Umbilical cord (tissue), 2 donors: ENCODE results near the gene JPH4. TPM values are rescaled to one million over a fixed set of nuclear protein-coding genes. Genes with fewer than 3 reads are reported as not detected.
"Not testable (repeated sequence)": the region's sequence is repeated elsewhere in the genome, so short reads cannot be mapped to it uniquely, and the experiment has no call there.

Experiments
- DNase-seq: peaks from one replicate; pipeline ENCODE4 v3.0.0-alpha.2; 2015; ENCODE audit warnings: low spot score
- total RNA-seq: library from RNA; depleted of rRNA; stranded (reverse); fragments of >200 nt; gene quantifications from one replicate; pipeline ENCODE4 v1.2.3, GENCODE V29; 2014; ENCODE audit warnings: low replicate concordance; ENCODE audit not compliant: insufficient read depth

The JPH4 gene
- total RNA-seq, 1 donor from 2014 or later, result 0.48 TPM

- no peak for DNase-seq
Observed at GRCh38 chr14:23609001-23609400, 30.4 kb upstream of the JPH4 start.

GRCh38 chr14:23608454-23608853, 29.9 kb upstream of the JPH4 start:
- DNase-seq, result no peak

GRCh38 chr14:23605931-23606585, 27.5 kb upstream of the JPH4 start:
- DNase-seq, result no peak

GRCh38 chr14:23604675-23605170, 26.1 kb upstream of the JPH4 start:
- no peak for DNase-seq

- DNase-seq, result no peak
Observed at GRCh38 chr14:23604148-23604547, 25.6 kb upstream of the JPH4 start.

DNA sequence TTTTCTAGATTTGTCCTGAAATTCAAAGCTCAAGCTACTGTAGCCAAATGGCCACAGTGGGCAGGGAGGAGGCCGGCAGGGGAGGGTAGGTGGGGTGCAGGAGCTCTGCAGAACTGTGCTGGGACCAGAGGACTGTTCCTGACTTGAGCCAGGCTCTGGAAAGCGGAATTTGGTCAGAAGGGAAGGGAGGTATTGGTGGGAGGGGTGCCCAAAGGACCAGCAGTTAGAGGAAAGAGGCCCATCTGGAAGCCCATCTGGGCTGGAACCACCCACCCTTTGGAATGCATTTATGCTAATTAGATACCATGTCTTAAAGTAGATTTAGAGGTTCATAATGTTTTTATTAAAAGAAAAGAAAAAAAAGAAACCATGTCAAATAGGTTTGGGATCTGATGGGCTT, 24.5 kb upstream of the JPH4 start:
- DNase-seq, result no peak

GRCh38 chr14:23602181-23603095, 23.8 kb upstream of the JPH4 start:
- no peak for DNase-seq

DNA sequence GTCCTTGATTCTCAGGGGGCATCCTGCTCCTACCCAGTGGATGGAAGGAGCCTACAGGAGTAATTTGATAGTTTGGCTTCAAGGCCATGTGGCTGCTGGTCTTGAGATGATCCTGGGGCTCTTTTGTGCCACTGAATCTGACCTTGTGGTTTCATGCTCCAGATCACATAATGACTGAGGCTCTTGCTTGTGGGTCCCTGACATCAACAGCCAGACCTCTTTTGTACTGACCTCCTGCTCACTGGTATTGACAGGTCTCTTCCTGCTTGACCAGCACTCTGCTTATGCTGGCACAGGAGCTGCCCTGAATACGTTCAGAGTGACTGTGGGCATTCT, 23.2 kb upstream of the JPH4 start:
- DNase-seq, result no peak

DNA sequence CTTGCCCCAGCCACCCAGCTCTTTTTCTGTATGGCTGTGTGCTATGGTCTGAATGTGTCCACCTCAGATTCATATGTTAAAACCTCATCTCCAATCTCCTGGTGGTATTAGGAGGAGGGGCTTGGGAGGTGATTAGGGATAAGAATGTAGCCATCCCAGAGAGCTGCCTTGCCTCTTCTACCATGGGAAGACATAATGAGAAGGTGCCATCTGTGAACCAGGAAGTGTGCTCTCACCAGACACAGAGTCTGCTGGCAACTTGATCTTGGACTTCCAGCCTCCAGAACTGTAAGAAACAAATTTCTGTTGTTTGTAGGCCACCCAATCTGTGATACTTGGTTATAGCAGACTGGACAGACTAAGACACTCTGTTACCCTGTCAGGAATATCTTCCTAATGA, 22.8 kb upstream of the JPH4 start:
- DNase-seq, result no peak

DNA sequence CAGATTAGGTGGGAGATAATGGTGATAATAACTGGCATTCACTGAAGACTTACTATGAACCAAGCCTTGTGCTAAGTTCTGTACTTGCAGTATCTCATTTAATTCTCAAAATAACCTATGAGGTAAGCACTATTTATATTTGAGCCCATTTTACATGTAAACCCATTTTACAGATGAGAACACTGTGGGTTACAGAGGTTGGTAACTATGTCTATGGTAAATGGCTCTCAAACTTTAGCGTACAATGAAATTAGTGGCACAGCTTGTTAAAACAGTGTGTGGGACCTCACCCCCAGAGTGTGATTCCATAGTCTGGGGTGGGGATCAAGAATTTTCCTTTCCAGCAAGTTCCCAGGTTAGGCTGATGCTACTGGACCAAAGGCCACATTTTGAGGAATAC, 22.2 kb upstream of the JPH4 start:
- no peak for DNase-seq

DNA sequence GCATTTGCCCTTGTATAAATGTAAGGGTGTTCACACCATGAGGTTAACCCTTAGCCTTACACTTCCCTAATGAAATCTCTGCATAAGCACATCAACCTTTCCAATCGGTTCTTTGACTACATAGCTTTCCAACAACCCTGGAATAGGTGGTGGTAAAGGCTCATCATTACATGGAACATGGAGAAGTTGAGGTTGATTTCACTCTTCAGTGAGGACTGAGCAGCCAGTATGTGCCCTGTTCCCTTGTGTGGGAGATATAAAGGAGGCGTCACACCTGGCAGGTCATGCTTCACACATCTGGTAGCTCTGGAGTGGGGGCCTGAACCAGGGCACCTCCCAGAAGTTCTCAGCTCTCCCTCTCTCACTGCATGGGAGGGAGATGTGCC, 21.7 kb upstream of the JPH4 start:
- no peak for DNase-seq

- not testable (repeated sequence) for DNase-seq
Observed at GRCh38 chr14:23594191-23594590, 15.6 kb upstream of the JPH4 start.

- no peak for DNase-seq
Observed at GRCh38 chr14:23590198-23590597, 11.6 kb upstream of the JPH4 start.

GRCh38 chr14:23589606-23590005, 11.0 kb upstream of the JPH4 start:
- DNase-seq, result no peak

DNA sequence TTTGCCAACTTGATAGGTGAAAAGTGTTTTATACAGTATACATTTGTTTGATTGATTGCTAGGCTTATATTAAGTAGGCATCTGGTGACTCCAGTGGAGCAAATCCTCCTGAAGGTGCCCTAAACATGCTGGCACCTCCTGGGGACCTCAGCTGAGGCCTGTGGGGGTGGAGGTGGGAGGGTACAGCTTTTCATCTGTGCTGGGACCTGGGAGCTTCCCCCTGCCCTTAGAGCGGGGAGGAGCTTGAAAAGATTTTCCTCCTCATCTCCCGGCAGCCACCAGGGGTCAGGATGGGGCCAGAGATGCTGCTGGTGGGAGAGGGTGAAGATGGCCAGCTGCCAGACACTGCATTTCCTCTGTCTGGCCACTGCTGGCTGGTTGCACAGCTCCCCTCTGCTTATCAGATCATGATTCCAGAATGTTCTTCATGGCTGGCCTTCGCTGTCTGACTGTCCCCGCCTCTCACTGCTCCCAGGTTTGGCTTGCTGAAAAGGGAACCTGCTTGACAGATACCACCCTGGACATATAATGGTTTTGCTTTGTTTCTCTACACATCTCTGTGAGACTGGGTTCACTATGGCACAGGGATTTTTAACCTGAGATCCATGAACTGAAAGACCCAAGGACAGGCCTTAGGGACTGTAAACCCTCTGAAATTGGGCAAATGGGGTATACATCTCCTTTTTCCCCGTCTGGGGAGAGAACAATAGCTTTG, 10.5 kb upstream of the JPH4 start:
- peak; percentile 95 for DNase-seq

- not testable (repeated sequence) for DNase-seq
Observed at GRCh38 chr14:23584527-23585203, 6.1 kb upstream of the JPH4 start.

GRCh38 chr14:23583761-23584526, 5.4 kb upstream of the JPH4 start:
- DNase-seq, result not testable (repeated sequence)

- DNase-seq, result no peak
Observed at GRCh38 chr14:23582906-23583760, 4.5 kb upstream of the JPH4 start.

- DNase-seq, result no peak
Observed at GRCh38 chr14:23580948-23581281, 2.3 kb upstream of the JPH4 start.
